Measurements from ENCODE around the gene P2RY8. TPM values are rescaled to one million over a fixed set of nuclear protein-coding genes. Genes with fewer than 3 reads are reported as not detected.

P2RY8 gene
- total RNA-seq, 4 donors from 2014 or later = 1.7 to 5.5 (median 2.9) TPM

DNA sequence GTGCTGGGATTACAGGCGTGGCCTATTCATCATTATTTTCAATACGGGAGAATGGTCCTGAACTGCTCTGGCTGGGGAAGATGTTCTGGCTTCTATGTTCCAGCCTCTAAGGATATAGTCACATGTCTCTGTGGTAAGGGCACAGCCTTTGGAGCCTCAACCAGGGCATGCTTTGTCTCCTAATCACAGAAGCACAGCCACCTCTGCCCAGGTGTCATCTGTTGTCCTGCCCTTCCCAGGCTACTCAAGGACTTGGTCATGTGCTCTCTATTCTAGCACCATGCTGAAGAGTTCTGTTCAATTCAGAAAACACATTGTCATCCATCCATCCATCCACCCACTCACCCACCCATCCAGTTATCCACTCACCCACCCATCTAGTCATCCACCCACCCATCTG is 113.8 kb downstream of the P2RY8 start:
- TF ChIP-seq CTCF (IDR thresholded peaks at IDR 0.05) = no peak
- ATAC-seq (ENCODE audit: low FRiP score) = no peak
- no peak for DNase-seq (ENCODE audit: low spot score)

DNA sequence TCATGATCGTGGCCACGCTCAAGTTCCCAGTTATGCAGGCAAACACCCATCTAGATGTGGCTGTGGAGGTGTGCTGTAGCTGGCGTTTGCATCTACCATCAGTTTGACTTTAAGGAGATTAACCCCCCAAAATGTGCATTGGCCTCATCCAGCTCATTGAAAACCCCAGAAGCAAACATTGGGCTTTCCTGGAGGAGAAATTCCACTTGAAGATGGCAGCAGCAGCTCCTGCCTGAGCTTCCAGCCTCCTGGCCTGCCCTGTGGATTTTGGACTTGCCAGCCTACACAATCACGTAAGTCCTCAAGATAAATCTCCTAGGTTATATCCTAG is 114.9 kb downstream of the P2RY8 start:
- no peak for ATAC-seq (ENCODE audit: low FRiP score)

GRCh38 chrX:1421433-1422134 is 115.4 kb downstream of the P2RY8 start:
- TF ChIP-seq CTCF (IDR thresholded peaks at IDR 0.05) = no peak
- ATAC-seq (ENCODE audit: low FRiP score) (no peak), DNase-seq (ENCODE audit: low spot score) (no peak)

More for the DNA sequence above, 114.9 kb downstream of the P2RY8 start:
- no peak for TF ChIP-seq CTCF (IDR thresholded peaks at IDR 0.05)
- DNase-seq (ENCODE audit: low spot score) = no peak

- no peak for ATAC-seq (ENCODE audit: low FRiP score)
- DNase-seq (ENCODE audit: low spot score) = no peak
- no peak for TF ChIP-seq CTCF (IDR thresholded peaks at IDR 0.05)
Observed at GRCh38 chrX:1420371-1420770, 116.6 kb downstream of the P2RY8 start.

DNA sequence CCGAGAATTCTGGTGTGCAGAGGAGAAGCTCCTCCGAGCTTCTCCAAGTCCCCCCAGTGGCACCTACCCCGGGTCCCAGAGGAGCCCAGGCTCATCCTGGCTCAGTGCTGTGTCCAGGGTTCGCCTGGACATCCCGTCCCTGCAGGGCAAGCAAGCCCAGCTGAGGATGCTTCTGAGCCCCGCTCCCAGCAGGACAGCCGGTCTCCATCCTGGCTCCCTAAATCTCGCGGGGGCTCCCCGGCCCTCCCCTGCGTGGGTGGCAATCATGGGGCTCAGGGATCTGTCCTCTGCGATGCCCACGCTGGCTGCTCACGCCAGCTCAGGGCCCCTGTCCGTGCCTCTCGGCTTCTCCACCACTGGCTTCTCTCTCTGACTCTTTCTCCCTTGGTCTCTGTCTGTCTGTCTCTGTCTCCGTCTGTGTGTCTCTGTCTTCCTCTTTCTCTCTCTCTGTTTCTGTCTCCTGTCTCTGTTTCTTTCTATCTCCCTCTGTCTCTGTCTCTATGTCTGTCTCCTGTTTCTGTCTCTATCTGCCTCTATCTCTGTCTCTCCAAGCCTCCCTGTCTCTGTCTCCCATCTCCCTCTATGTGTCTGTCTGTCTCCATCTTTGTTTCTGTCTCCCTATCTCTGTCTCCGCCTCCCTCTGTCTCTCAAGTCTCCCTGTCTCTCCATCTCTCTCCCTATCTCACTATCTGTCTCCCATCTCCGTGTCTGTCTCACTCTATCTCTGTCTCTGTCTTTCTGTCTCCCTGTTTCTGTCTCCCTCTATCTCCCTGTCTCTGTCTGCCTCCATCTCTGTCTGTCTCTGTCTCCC is 117.2 kb downstream of the P2RY8 start:
- DNase-seq (ENCODE audit: low spot score) = no peak
- peak; percentile 14 for ATAC-seq (ENCODE audit: low FRiP score)
- no peak for TF ChIP-seq CTCF (IDR thresholded peaks at IDR 0.05)

DNA sequence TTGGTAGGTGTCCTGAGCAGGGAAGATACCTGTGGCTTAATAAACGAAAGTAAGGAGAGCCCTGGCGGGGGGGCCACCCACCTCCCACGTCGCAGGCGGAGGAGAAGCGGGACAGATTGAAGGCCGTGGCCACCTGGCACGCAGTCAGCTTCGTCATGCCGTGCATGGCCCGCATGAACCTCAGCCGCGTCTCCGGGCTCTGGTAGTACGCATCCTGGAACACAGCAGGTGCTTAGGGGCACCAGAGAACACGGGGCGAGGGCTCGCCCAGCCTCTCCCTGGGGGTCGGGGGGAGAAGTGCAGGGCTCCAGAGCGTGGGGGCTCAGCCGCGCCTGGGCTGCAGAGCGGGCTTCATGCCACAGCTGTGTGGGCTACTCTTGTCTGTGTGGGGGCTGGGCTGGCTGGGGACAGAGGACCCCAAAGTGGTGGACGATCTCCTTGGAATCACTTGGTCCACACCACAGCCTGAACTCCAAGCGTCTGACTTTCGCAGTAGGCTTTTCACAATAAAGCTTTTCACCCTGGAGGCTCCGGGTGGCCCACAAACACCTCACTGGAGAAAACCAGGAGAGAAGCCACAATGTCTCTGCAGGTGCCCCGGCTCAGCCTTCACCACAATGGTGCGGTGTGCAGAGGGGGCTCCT is 118.0 kb downstream of the P2RY8 start:
- ATAC-seq (ENCODE audit: low FRiP score) (peak; percentile 21), DNase-seq (ENCODE audit: low spot score) (no peak)
- no peak for TF ChIP-seq CTCF (IDR thresholded peaks at IDR 0.05)
